ENCODE data around the gene PHACTR4. TPM values are rescaled to one million over a fixed set of nuclear protein-coding genes. Genes with fewer than 3 reads are reported as not detected.

Gene PHACTR4
- total and polyA plus RNA-seq, 2 of the 4 experiments (the other 2 are of a cell fraction) = 7.5 to 15.0 TPM

GRCh38 chr1:28412731-28413130 is 43.2 kb downstream of the PHACTR4 start:
- Histone ChIP-seq H3K4me3 (ENCODE audit: insufficient read depth, low read depth, low read length) (no peak overlapping the region), H2AFZ (replicated peaks; ENCODE audit: low read length, poor library complexity) (no peak overlapping the region), H4K91ac (ENCODE audit: insufficient read depth, low read depth, low read length) (no peak overlapping the region), H3K9me3 (ENCODE audit: control insufficient read depth, insufficient read depth, low read length) (no peaks in the 10 kb centered on the region), H3K9me1 (ENCODE audit: insufficient read depth, low read length) (no peaks in the 10 kb centered on the region; the same call in 1 of the 2 replicates), H3K4me1 (ENCODE audit: control insufficient read depth, insufficient read depth, low read length) (no peaks in the 10 kb centered on the region), H2AK9ac (replicated peaks; ENCODE audit: low read depth, low read length, poor library complexity) (no peak overlapping the region), H3K18ac (ENCODE audit: low read depth, low read length) (no peak overlapping the region), H2BK5ac (ENCODE audit: low read depth, low read length, poor library complexity, severe bottlenecking) (no peak overlapping the region), H3K23ac (ENCODE audit: low read depth, low read length) (no peak overlapping the region), H3K79me1 (ENCODE audit: low read depth in 1 of 2, low read length in 2 of 2) (peaks cover 16 to 26% of the 10 kb centered on the region in 2 experiments; a peak in 3 of 4 replicates), H3K27ac (ENCODE audit: insufficient read depth, low read length) (no peak overlapping the region), H3K36me3 (ENCODE audit: control insufficient read depth, insufficient read depth, low read length) (0 out of 2 replicates have a peak, but pooled peaks cover 2% of the 10 kb centered on the region), H4K8ac (ENCODE audit: low read depth in 2 of 2, low read length in 2 of 2) (no peak overlapping the region), H2AK5ac (ENCODE audit: low read depth, low read length) (no peak overlapping the region), H2BK20ac (ENCODE audit: low read depth, low read length) (no peak overlapping the region), H3K27me3 (ENCODE audit: control insufficient read depth, insufficient read depth, low read length) (no peaks in the 10 kb centered on the region), H3K4ac (ENCODE audit: low read depth, low read length) (no peak overlapping the region), H4K5ac (ENCODE audit: low read depth, low read length) (no peak overlapping the region), H3K56ac (ENCODE audit: extremely low read depth, insufficient read depth, low read length) (no peak overlapping the region), H2BK120ac (ENCODE audit: low read depth, low read length) (no peak overlapping the region), H4K20me1 (ENCODE audit: insufficient read depth, low read length) (peaks cover 2% of the 10 kb centered on the region; the same call in 1 of the 2 replicates), H3K14ac (replicated peaks; ENCODE audit: low read depth, low read length) (no peak overlapping the region), H2BK15ac (ENCODE audit: low read depth, low read length) (no peak overlapping the region), H3K4me2 (ENCODE audit: low read depth, low read length) (no peak overlapping the region), H3K9ac (ENCODE audit: low read depth, low read length) (no peak overlapping the region)
- WGBS, 2 experiments (ENCODE audit: extremely low coverage in 2 of 2, insufficient read length in 1 of 2) = no CpG with 5 or more reads among the region's 3 CpGs
- DNase-seq (no peak), ATAC-seq (ENCODE audit: low read depth) (no peak)
- dilution Hi-C loops (cut with HindIII; ENCODE audit: low sequenced_read_pairs, unreplicated experiment) = no loop called here
- in situ Hi-C loops (cut with MboI; ENCODE audit: low sequenced_read_pairs) = no loop called here
- no TSS peak for BruUV-seq (replicated peaks)
- intact Hi-C loops (cut with micrococcal nuclease) = loop anchor here (10.0 kb wide), 1 partner anchor 72 kb away; no protein-coding TSS in a partner anchor
- CTCF ChIA-PET = interaction anchor here (1.1 kb wide), 1 partner anchor 15 kb away, joined by 3 read pairs; no protein-coding TSS in a partner anchor
- TF ChIP-seq FOS (IDR thresholded peaks at IDR 0.05; ENCODE audit: low read depth, low read length) (no peak), CTCF (conservative IDR thresholded peaks at IDR 0.05; ENCODE audit: low read depth, low read length) (no peak), SMC3 (IDR thresholded peaks at IDR 0.05; ENCODE audit: low read depth, low read length) (no peak), CHD1 (IDR thresholded peaks at IDR 0.05; ENCODE audit: low read depth, low read length) (no peak), RFX5 (IDR thresholded peaks at IDR 0.05; ENCODE audit: low read depth, low read length) (no peak), RAD21 (IDR thresholded peaks at IDR 0.05; ENCODE audit: low read length) (no peak), RCOR1 (IDR thresholded peaks at IDR 0.05; ENCODE audit: insufficient replicate concordance, low read length) (no peak), MAZ (IDR thresholded peaks at IDR 0.05; ENCODE audit: borderline replicate concordance, low read depth, low read length) (no peak), BHLHE40 (IDR thresholded peaks at IDR 0.05; ENCODE audit: low read depth, low read length) (no peak), ELK1 (IDR thresholded peaks at IDR 0.05; ENCODE audit: borderline replicate concordance, low read depth, low read length) (no peak), MXI1 (IDR thresholded peaks at IDR 0.05; ENCODE audit: borderline replicate concordance, low read depth, low read length) (no peak)
- TF ChIP-seq, protein P1, sequence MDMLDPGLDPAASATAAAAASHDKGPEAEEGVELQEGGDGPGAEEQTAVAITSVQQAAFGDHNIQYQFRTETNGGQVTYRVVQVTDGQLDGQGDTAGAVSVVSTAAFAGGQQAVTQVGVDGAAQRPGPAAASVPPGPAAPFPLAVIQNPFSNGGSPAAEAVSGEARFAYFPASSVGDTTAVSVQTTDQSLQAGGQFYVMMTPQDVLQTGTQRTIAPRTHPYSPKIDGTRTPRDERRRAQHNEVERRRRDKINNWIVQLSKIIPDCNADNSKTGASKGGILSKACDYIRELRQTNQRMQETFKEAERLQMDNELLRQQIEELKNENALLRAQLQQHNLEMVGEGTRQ (IDR thresholded peaks at IDR 0.05; ENCODE audit: low read depth, low read length) = no peak
- POLR2A ChIA-PET (ENCODE audit: unreplicated experiment) = no interaction called here
